ENCODE results near the gene SNX8.

Gene SNX8

GRCh38 chr7:2227699-2228098 is 86.5 kb downstream of the SNX8 start:
- H3K4me1 ChIP-seq (ENCODE audit: low read length) = peaks cover 3% of the 10 kb centered on the region
- H3K9me3 ChIP-seq (ENCODE audit: insufficient read depth, low read length) = no peaks in the 10 kb centered on the region
- TF ChIP-seq EZH2phosphoT487 (IDR thresholded peaks at IDR 0.05; ENCODE audit: low read depth) = no peak
- TF ChIP-seq CTCF (IDR thresholded peaks at IDR 0.05; ENCODE audit: low read depth, low read length) = no peak
- no peak overlapping the region for H3K9ac ChIP-seq (ENCODE audit: low read length)
- H3K79me2 ChIP-seq (ENCODE audit: low read length) = peaks cover 46% of the 10 kb centered on the region
- H3K27ac ChIP-seq (ENCODE audit: low read length) = no peak overlapping the region
- no peaks in the 10 kb centered on the region for H3K27me3 ChIP-seq (ENCODE audit: low read depth, low read length)
- no peak overlapping the region for H3K4me2 ChIP-seq (ENCODE audit: low read length)
- no peak overlapping the region for H3K4me3 ChIP-seq (ENCODE audit: low read length)
- H4K20me1 ChIP-seq (ENCODE audit: insufficient read depth, low read length) = 0 out of 2 replicates have a peak, but pooled peaks cover 4% of the 10 kb centered on the region
- no peak overlapping the region for H2AFZ ChIP-seq (ENCODE audit: low read depth, low read length)
- H3K36me3 ChIP-seq (replicated peaks; ENCODE audit: low read depth, low read length) = peaks cover 23% of the 10 kb centered on the region

GRCh38 chr7:2225830-2226229 is 88.4 kb downstream of the SNX8 start:
- H3K36me3 ChIP-seq (replicated peaks; ENCODE audit: low read depth, low read length) = peaks cover 23% of the 10 kb centered on the region
- H2AFZ ChIP-seq (ENCODE audit: low read depth, low read length) = no peak overlapping the region
- H3K27ac ChIP-seq (ENCODE audit: low read length) = no peak overlapping the region
- H4K20me1 ChIP-seq (ENCODE audit: insufficient read depth, low read length) = no peaks in the 10 kb centered on the region
- peaks cover 27% of the 10 kb centered on the region for H3K79me2 ChIP-seq (ENCODE audit: low read length)
- H3K4me1 ChIP-seq (ENCODE audit: low read length) = no peaks in the 10 kb centered on the region
- no peak overlapping the region for H3K9ac ChIP-seq (ENCODE audit: low read length)
- TF ChIP-seq EZH2phosphoT487 (IDR thresholded peaks at IDR 0.05; ENCODE audit: low read depth) (no peak), CTCF (IDR thresholded peaks at IDR 0.05; ENCODE audit: low read depth, low read length) (no peak)
- H3K4me3 ChIP-seq (ENCODE audit: low read length) = no peak overlapping the region
- no peaks in the 10 kb centered on the region for H3K9me3 ChIP-seq (ENCODE audit: insufficient read depth, low read length)
- H3K27me3 ChIP-seq (ENCODE audit: low read depth, low read length) = no peaks in the 10 kb centered on the region
- no peak overlapping the region for H3K4me2 ChIP-seq (ENCODE audit: low read length)

GRCh38 chr7:2225336-2225735 is 88.9 kb downstream of the SNX8 start:
- no peak overlapping the region for H2AFZ ChIP-seq (ENCODE audit: low read depth, low read length)
- H3K4me2 ChIP-seq (ENCODE audit: low read length) = no peak overlapping the region
- H3K9me3 ChIP-seq (ENCODE audit: insufficient read depth, low read length) = no peaks in the 10 kb centered on the region
- TF ChIP-seq CTCF (IDR thresholded peaks at IDR 0.05; ENCODE audit: low read depth, low read length) (no peak), EZH2phosphoT487 (IDR thresholded peaks at IDR 0.05; ENCODE audit: low read depth) (no peak)
- H3K4me3 ChIP-seq (ENCODE audit: low read length) = no peak overlapping the region
- H3K9ac ChIP-seq (ENCODE audit: low read length) = no peak overlapping the region
- no peak overlapping the region for H3K27ac ChIP-seq (ENCODE audit: low read length)
- peaks cover 23% of the 10 kb centered on the region for H3K36me3 ChIP-seq (replicated peaks; ENCODE audit: low read depth, low read length)
- H3K79me2 ChIP-seq (ENCODE audit: low read length) = peaks cover 22% of the 10 kb centered on the region
- no peaks in the 10 kb centered on the region for H4K20me1 ChIP-seq (ENCODE audit: insufficient read depth, low read length)
- H3K4me1 ChIP-seq (ENCODE audit: low read length) = no peaks in the 10 kb centered on the region
- no peaks in the 10 kb centered on the region for H3K27me3 ChIP-seq (ENCODE audit: low read depth, low read length)

GRCh38 chr7:2224934-2225333 is 89.3 kb downstream of the SNX8 start:
- no peak overlapping the region for H2AFZ ChIP-seq (ENCODE audit: low read depth, low read length)
- no peak for TF ChIP-seq EZH2phosphoT487 (IDR thresholded peaks at IDR 0.05; ENCODE audit: low read depth)
- no peak for TF ChIP-seq CTCF (IDR thresholded peaks at IDR 0.05; ENCODE audit: low read depth, low read length)
- H4K20me1 ChIP-seq (ENCODE audit: insufficient read depth, low read length) = no peaks in the 10 kb centered on the region
- no peak overlapping the region for H3K4me3 ChIP-seq (ENCODE audit: low read length)
- H3K27ac ChIP-seq (ENCODE audit: low read length) = no peak overlapping the region
- H3K36me3 ChIP-seq (replicated peaks; ENCODE audit: low read depth, low read length) = peaks cover 23% of the 10 kb centered on the region
- H3K79me2 ChIP-seq (ENCODE audit: low read length) = peaks cover 18% of the 10 kb centered on the region
- no peak overlapping the region for H3K9ac ChIP-seq (ENCODE audit: low read length)
- no peaks in the 10 kb centered on the region for H3K27me3 ChIP-seq (ENCODE audit: low read depth, low read length)
- no peaks in the 10 kb centered on the region for H3K4me1 ChIP-seq (ENCODE audit: low read length)
- H3K9me3 ChIP-seq (ENCODE audit: insufficient read depth, low read length) = no peaks in the 10 kb centered on the region
- no peak overlapping the region for H3K4me2 ChIP-seq (ENCODE audit: low read length)
